GM19025 (cell line): Measurements from ENCODE around the gene SLC7A8.

Experiments
- ATAC-seq: cut with Tn5 transposase; IDR thresholded peaks from one replicate; pipeline ENCODE4 v1.9.1; 2021; ENCODE audit warnings: mild to moderate bottlenecking, low read depth, moderate library complexity; ENCODE audit not compliant: unreplicated experiment

The SLC7A8 gene

GRCh38 chr14:23136566-23137133 lies 46.8 kb downstream of the SLC7A8 start:
- ATAC-seq: no peak

- ATAC-seq: no peak
Measured at GRCh38 chr14:23132970-23133369, 50.5 kb downstream of the SLC7A8 start.

- ATAC-seq: no peak
Measured at GRCh38 chr14:23131482-23131881, 52.0 kb downstream of the SLC7A8 start.

GRCh38 chr14:23130871-23131270 lies 52.6 kb downstream of the SLC7A8 start:
- ATAC-seq: no peak

- no peak for ATAC-seq
Measured at GRCh38 chr14:23129759-23130316, 53.6 kb downstream of the SLC7A8 start.

GRCh38 chr14:23128969-23129758 lies 54.3 kb downstream of the SLC7A8 start:
- ATAC-seq: no peak

- no peak for ATAC-seq
Measured at GRCh38 chr14:23127861-23128260, 55.6 kb downstream of the SLC7A8 start.

- no peak for ATAC-seq
Measured at GRCh38 chr14:23126548-23127278, 56.7 kb downstream of the SLC7A8 start.

- ATAC-seq: no peak
Measured at GRCh38 chr14:23125933-23126524, 57.4 kb downstream of the SLC7A8 start.

- no peak for ATAC-seq
Measured at GRCh38 chr14:23125011-23125410, 58.4 kb downstream of the SLC7A8 start.

- ATAC-seq: no peak
Measured at GRCh38 chr14:23124337-23124954, 59.0 kb downstream of the SLC7A8 start.

- no peak for ATAC-seq
Measured at GRCh38 chr14:23123419-23123818, 60.0 kb downstream of the SLC7A8 start.

- no peak for ATAC-seq
Measured at GRCh38 chr14:23122086-23122485, 61.4 kb downstream of the SLC7A8 start.

GRCh38 chr14:23121361-23121771 lies 62.1 kb downstream of the SLC7A8 start:
- ATAC-seq: no peak

GRCh38 chr14:23120541-23121251 lies 62.8 kb downstream of the SLC7A8 start:
- no peak for ATAC-seq

- ATAC-seq: no peak
Measured at GRCh38 chr14:23119363-23120327, 63.8 kb downstream of the SLC7A8 start.

GRCh38 chr14:23118506-23119362 lies 64.7 kb downstream of the SLC7A8 start, which contains the start of gene CEBPE:
Gene CEBPE, minus strand, starts transcription at chr14:23119255. Its CDS starts 164 bp downstream, at chr14:23119091.
- no peak for ATAC-seq
